CD4-positive, alpha-beta T cell (primary cell): ENCODE results near the gene CCM2L. TPM values are rescaled to one million over a fixed set of nuclear protein-coding genes. Genes with fewer than 3 reads are reported as not detected.

Experiments
- ATAC-seq: fragments of 200-7000 bp; cut with Tn5 transposase; one replicate; pipeline ENCODE4 v1.10.0; 2022; ENCODE audit warnings: mild to moderate bottlenecking; ENCODE audit not compliant: poor library complexity
- CTCF ChIA-PET: fragments of 350-600 bp; sonication (Branson Sonifier 250); formaldehyde crosslinking; loops from one replicate; lab custom pipeline; 2021; ENCODE audit warnings: antibody characterized with exemption, inconsistent platforms; lab: Charles Lee
- POLR2A ChIA-PET: fragments of 350-600 bp; sonication (Branson Sonifier 250); formaldehyde crosslinking; loops from one replicate; lab custom pipeline; 2021; ENCODE audit warnings: antibody characterized with exemption, inconsistent platforms; lab: Charles Lee
- DNase-seq, 14 experiments: peaks; one replicate each; pipeline ENCODE4 v3.0.0-alpha.2; 2013 to 2020; ENCODE audit warnings: mixed read lengths in 2 of 14
- H3K27ac ChIP-seq, 2 donors: one replicate each; pipeline versions ENCODE4 v1.5.1 to v1.7.0; 2013; ENCODE audit warnings: low read length in 2 of 2, low read depth in 1 of 2, mild to moderate bottlenecking in 1 of 2
- H3K27me3 ChIP-seq, 2 experiments: 1 replicate in 1 of 2; 2 replicates in 1 of 2; pipeline versions ENCODE4 v1.6.1 to v1.7.0; 2013; ENCODE audit warnings: low read length in 2 of 2, control low read depth in 1 of 2, mild to moderate bottlenecking in 1 of 2, moderate library complexity in 1 of 2; ENCODE audit not compliant: insufficient read depth in 2 of 2, control insufficient read depth in 1 of 2
- H3K36me3 ChIP-seq: one replicate; pipeline ENCODE4 v1.6.1; 2013; ENCODE audit warnings: low read length, control low read depth; ENCODE audit not compliant: insufficient read depth
- H3K4me1 ChIP-seq: one replicate; pipeline ENCODE4 v1.6.1; 2013; ENCODE audit warnings: low read length, control low read depth; ENCODE audit not compliant: insufficient read depth
- H3K4me3 ChIP-seq: one replicate; pipeline ENCODE4 v1.5.1; 2013; ENCODE audit warnings: mild to moderate bottlenecking, low read length, moderate library complexity
- H3K9me3 ChIP-seq, 2 experiments: 1 replicate in 1 of 2; 2 replicates in 1 of 2; pipeline versions ENCODE4 v1.6.1 to v1.7.0; 2013; ENCODE audit warnings: low read length in 2 of 2, mild to moderate bottlenecking in 2 of 2, control low read depth in 1 of 2, moderate library complexity in 1 of 2; ENCODE audit not compliant: control insufficient read depth in 1 of 2, insufficient read depth in 1 of 2
- H3K27ac Mint-ChIP-seq: one replicate; pipeline ENCODE4 v1.8.0; 2020; ENCODE audit warnings: mixed read lengths
- H3K27me3 Mint-ChIP-seq: one replicate; pipeline ENCODE4 v1.8.0; 2021; ENCODE audit warnings: mixed read lengths
- H3K36me3 Mint-ChIP-seq: one replicate; pipeline ENCODE4 v1.8.0; 2021; ENCODE audit warnings: low read depth, mixed read lengths
- H3K4me1 Mint-ChIP-seq: one replicate; pipeline ENCODE4 v1.8.0; 2021; ENCODE audit warnings: low read depth, mixed read lengths
- H3K4me3 Mint-ChIP-seq: one replicate; pipeline ENCODE4 v1.8.0; 2020; ENCODE audit warnings: mild to moderate bottlenecking, mixed read lengths
- H3K9me3 Mint-ChIP-seq: one replicate; pipeline ENCODE4 v1.8.0; 2020; ENCODE audit warnings: mixed read lengths
- CTCF ChIP-seq: fragments of 200-600 bp; IDR thresholded peaks from one replicate; pipeline ENCODE4 v1.8.0; 2022; ENCODE audit warnings: antibody characterized with exemption, mild to moderate bottlenecking
- intact Hi-C, 2 experiments: fragments of 100-400 bp; cut with DNase I in 1 of 2; cut with micrococcal nuclease in 1 of 2; formaldehyde crosslinking; loops; one replicate each; pipeline versions ENCODE4 v1.15.1 to v1.9.0; 2023 to 2025; cut with DNase I, micrococcal nuclease
- total RNA-seq, 174 experiments: library from RNA in 2 of 174; stranded (reverse) in 2 of 174; gene quantifications; one replicate each; pipeline ENCODE4 v1.2.3 and lab custom pipeline; 2021 to 2026

CCM2L gene
- total RNA-seq, 2 experiments from 2014 or later: not detected

DNA sequence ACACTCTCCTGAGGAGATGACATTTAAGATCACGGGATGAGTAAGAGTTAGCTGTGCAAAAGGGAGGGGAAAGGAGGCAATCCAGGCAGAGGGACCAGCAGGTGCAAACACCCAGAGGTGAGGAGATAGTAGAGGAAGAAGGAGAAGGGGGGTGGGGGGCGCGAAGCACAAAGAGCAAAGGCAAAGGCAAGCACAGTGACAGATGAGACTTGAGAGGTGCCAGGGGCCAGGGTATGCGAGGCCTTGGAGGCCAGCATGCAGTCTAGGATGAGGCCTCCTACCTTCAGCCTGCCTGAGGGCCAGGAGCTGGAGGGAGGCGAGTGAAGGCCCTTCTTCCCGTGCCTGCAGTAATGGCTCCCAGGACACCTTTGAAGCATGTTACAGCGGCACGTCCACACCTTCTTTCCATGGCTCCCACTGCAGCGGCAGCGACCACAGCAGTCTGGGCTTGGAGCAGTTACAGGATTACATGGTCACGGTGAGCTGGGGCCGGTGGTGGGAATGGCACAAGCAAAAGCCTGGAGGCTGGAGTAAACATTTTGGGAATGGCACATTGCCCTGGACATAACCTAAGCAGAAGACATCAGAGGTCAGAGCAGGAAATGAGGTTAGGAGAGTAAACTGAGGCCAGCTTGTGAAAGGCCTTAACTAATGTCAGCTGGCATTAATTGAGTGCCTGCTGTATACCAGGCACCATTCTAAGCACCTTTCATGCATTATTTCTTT, 18.6 kb downstream of the CCM2L start:
- Mint-ChIP-seq H3K9me3 (no peaks in the 10 kb centered on the region), H3K27me3 (peaks cover 58% of the 10 kb centered on the region), H3K36me3 (no peaks in the 10 kb centered on the region), H3K4me1 (no peaks in the 10 kb centered on the region), H3K27ac (no peak overlapping the region), H3K4me3 (no peak overlapping the region)
- intact Hi-C loops: no loop called here
- Histone ChIP-seq H3K9me3 (no peaks in the 10 kb centered on the region), H3K36me3 (no peaks in the 10 kb centered on the region), H3K4me1 (peaks cover 9% of the 10 kb centered on the region), H3K27me3 (peaks cover 0 to 18% of the 10 kb centered on the region in 2 experiments), H3K4me3 (no peak overlapping the region), H3K27ac (no peak overlapping the region)
- ATAC-seq (no peak), DNase-seq (no peak)
- CTCF ChIA-PET: no interaction called here
- no peak for TF ChIP-seq CTCF
- POLR2A ChIA-PET: no interaction called here

DNA sequence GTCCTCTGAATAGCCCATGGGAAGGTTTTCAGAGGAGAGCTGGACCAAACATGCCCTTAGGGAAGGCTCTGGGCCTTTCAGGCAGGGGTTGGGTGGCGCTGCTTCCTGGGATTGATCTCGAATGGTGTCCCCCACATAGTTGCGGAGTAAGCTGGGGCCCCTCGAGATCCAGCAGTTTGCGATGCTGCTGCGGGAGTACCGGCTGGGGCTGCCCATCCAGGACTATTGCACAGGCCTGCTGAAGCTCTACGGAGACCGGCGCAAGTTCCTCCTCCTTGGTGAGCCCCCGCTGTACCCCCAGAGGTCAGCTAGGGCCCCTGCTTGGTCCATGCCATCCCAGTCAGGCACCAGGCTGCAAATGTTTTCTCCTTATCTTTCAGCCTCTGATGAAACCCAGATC, 19.3 kb downstream of the CCM2L start:
- Mint-ChIP-seq H3K27me3 (peaks cover 57% of the 10 kb centered on the region), H3K9me3 (no peaks in the 10 kb centered on the region), H3K27ac (no peak overlapping the region), H3K36me3 (no peaks in the 10 kb centered on the region), H3K4me3 (no peak overlapping the region), H3K4me1 (no peaks in the 10 kb centered on the region)
- Histone ChIP-seq H3K4me1 (peaks cover 12% of the 10 kb centered on the region), H3K27me3 (peaks cover under 1 to 18% of the 10 kb centered on the region in 2 experiments), H3K4me3 (no peak overlapping the region), H3K9me3 (no peaks in the 10 kb centered on the region), H3K27ac (no peak overlapping the region), H3K36me3 (no peaks in the 10 kb centered on the region)
- CTCF ChIA-PET: no interaction called here
- POLR2A ChIA-PET: no interaction called here
- ATAC-seq: no peak
- no peak for TF ChIP-seq CTCF
- no peak for DNase-seq
- intact Hi-C loops: no loop called here

- peak; percentile 31 to 77 (median 50) for DNase-seq
- Mint-ChIP-seq H3K9me3 (no peaks in the 10 kb centered on the region), H3K27me3 (peaks cover 68% of the 10 kb centered on the region), H3K36me3 (no peaks in the 10 kb centered on the region), H3K4me3 (peak overlapping the region; percentile 36), H3K27ac (no peak overlapping the region), H3K4me1 (no peaks in the 10 kb centered on the region)
- Histone ChIP-seq H3K27ac (no peak overlapping the region), H3K36me3 (no peaks in the 10 kb centered on the region), H3K9me3 (no peaks in the 10 kb centered on the region), H3K27me3 (peaks cover 11 to 23% of the 10 kb centered on the region in 2 experiments), H3K4me1 (peaks cover 15% of the 10 kb centered on the region), H3K4me3 (peak overlapping the region; percentile 31)
- ChIA-PET POLR2A (no interaction called here), CTCF (interaction anchor here (0.7 to 2.0 kb wide), 8 partner anchors 11 to 179 kb away, joined by 3 to 10 read pairs (median 4); partner anchors contain the start of genes PDRG1 and TM9SF4)
- TF ChIP-seq CTCF: peak; percentile 100
- intact Hi-C loops: loop anchor here (1.0 to 5.0 kb wide), 5 partner anchors 178 to 622 kb away; no protein-coding TSS in a partner anchor
- peak; percentile 76 for ATAC-seq
Measured at GRCh38 chr20:32031007-32031958, 21.0 kb downstream of the CCM2L start.
